ENCODE results near the gene PPP1R12B. TPM values are rescaled to one million over a fixed set of nuclear protein-coding genes. Genes with fewer than 3 reads are reported as not detected.
"Not testable (repeated sequence)": the region's sequence is repeated elsewhere in the genome, so short reads cannot be mapped to it uniquely, and the experiment has no call there.

PPP1R12B gene
- polyA plus RNA-seq, 1 donor (not counting 4 experiments of a cell fraction or from before 2014, with no cell fraction given), result 6.9 TPM

- Histone ChIP-seq H3K9me1 (ENCODE audit: control insufficient read depth, extremely low read depth, insufficient read depth, low read length) (no peaks in the 10 kb centered on the region), H3K36me3 (ENCODE audit: control insufficient read depth in 2 of 2, extremely low read depth in 1 of 2, insufficient read depth in 2 of 2, low read length in 2 of 2) (no peaks in the 10 kb centered on the region), H2AFZ (ENCODE audit: control insufficient read depth, low read length) (no peak overlapping the region), H3K79me2 (ENCODE audit: control insufficient read depth, insufficient read depth, low read length) (no peaks in the 10 kb centered on the region), H3K9ac (ENCODE audit: control insufficient read depth, extremely low read depth, insufficient read depth, low read length) (no peak overlapping the region), H3K27ac (ENCODE audit: control insufficient read depth, insufficient read depth, low read length) (no peak overlapping the region), H3K27me3 (ENCODE audit: control insufficient read depth, extremely low read depth, insufficient read depth, low read length) (no peaks in the 10 kb centered on the region), H3K9me3 (ENCODE audit: control insufficient read depth, low read depth, low read length) (no peaks in the 10 kb centered on the region), H3K4me1 (ENCODE audit: control insufficient read depth, extremely low read depth, insufficient read depth, low read length) (no peaks in the 10 kb centered on the region), H3K4me2 (ENCODE audit: control insufficient read depth, extremely low read depth, insufficient read depth, low read depth, low read length) (no peak overlapping the region), H3K4me3 (ENCODE audit: control insufficient read depth in 2 of 3, extremely low read depth in 1 of 3, insufficient read depth in 2 of 3, low read depth in 1 of 3, low read length in 3 of 3) (no peak overlapping the region), H4K20me1 (ENCODE audit: control insufficient read depth, extremely low read depth, insufficient read depth, low read length) (no peaks in the 10 kb centered on the region)
- FAIRE-seq (no peak), DNase-seq (ENCODE audit: low read depth, low spot score) (no peak)
- TF ChIP-seq EZH2 (IDR thresholded peaks at IDR 0.05; ENCODE audit: low read length), result no peak
- TF ChIP-seq CTCF (optimal IDR thresholded peaks at IDR 0.05 in 1 of 3, IDR thresholded peaks at IDR 0.05 in 1 of 3, conservative IDR thresholded peaks at IDR 0.05 in 1 of 3; ENCODE audit: extremely low read depth in 1 of 3, insufficient read depth in 2 of 3, low read length in 3 of 3), result no peak
- dilution Hi-C loops (cut with MboI; ENCODE audit: extremely low pct_ligation_motif_present, low sequenced_read_pairs), result no loop called here
Measured at GRCh38 chr1:202498542-202498941, 150.0 kb downstream of the PPP1R12B start.

- H3K4me3 ChIP-seq (ENCODE audit: control insufficient read depth in 2 of 3, extremely low read depth in 1 of 3, insufficient read depth in 2 of 3, low read depth in 1 of 3, low read length in 3 of 3); H2AFZ ChIP-seq (ENCODE audit: control insufficient read depth, low read length); H3K79me2 ChIP-seq (ENCODE audit: control insufficient read depth, insufficient read depth, low read length); H3K27ac ChIP-seq (ENCODE audit: control insufficient read depth, insufficient read depth, low read length); H3K9me1 ChIP-seq (ENCODE audit: control insufficient read depth, extremely low read depth, insufficient read depth, low read length); H3K9ac ChIP-seq (ENCODE audit: control insufficient read depth, extremely low read depth, insufficient read depth, low read length); FAIRE-seq; dilution Hi-C loops (cut with MboI; ENCODE audit: extremely low pct_ligation_motif_present, low sequenced_read_pairs); H3K4me2 ChIP-seq (ENCODE audit: control insufficient read depth, extremely low read depth, insufficient read depth, low read depth, low read length); H3K9me3 ChIP-seq (ENCODE audit: control insufficient read depth, low read depth, low read length); H4K20me1 ChIP-seq (ENCODE audit: control insufficient read depth, extremely low read depth, insufficient read depth, low read length); H3K36me3 ChIP-seq (ENCODE audit: control insufficient read depth in 2 of 2, extremely low read depth in 1 of 2, insufficient read depth in 2 of 2, low read length in 2 of 2); H3K4me1 ChIP-seq (ENCODE audit: control insufficient read depth, extremely low read depth, insufficient read depth, low read length); H3K27me3 ChIP-seq (ENCODE audit: control insufficient read depth, extremely low read depth, insufficient read depth, low read length); DNase-seq (ENCODE audit: low read depth, low spot score): not testable (repeated sequence)
Measured at GRCh38 chr1:202499997-202500396, 151.5 kb downstream of the PPP1R12B start.

GRCh38 chr1:202501281-202501680, 152.8 kb downstream of the PPP1R12B start:
- DNase-seq (ENCODE audit: low read depth, low spot score) (no peak), FAIRE-seq (peak; percentile 87)
- no peaks in the 10 kb centered on the region for H3K27me3 ChIP-seq (ENCODE audit: control insufficient read depth, extremely low read depth, insufficient read depth, low read length)
- H4K20me1 ChIP-seq (ENCODE audit: control insufficient read depth, extremely low read depth, insufficient read depth, low read length), result no peaks in the 10 kb centered on the region
- no peak overlapping the region for H3K4me2 ChIP-seq (ENCODE audit: control insufficient read depth, extremely low read depth, insufficient read depth, low read depth, low read length)
- H3K4me3 ChIP-seq (ENCODE audit: control insufficient read depth in 2 of 3, extremely low read depth in 1 of 3, insufficient read depth in 2 of 3, low read depth in 1 of 3, low read length in 3 of 3), result no peak overlapping the region
- H2AFZ ChIP-seq (ENCODE audit: control insufficient read depth, low read length), result no peak overlapping the region
- peak in 2 of 3 experiments; percentile 15 to 30 for TF ChIP-seq CTCF (optimal IDR thresholded peaks at IDR 0.05 in 1 of 3, IDR thresholded peaks at IDR 0.05 in 1 of 3, conservative IDR thresholded peaks at IDR 0.05 in 1 of 3; ENCODE audit: extremely low read depth in 1 of 3, insufficient read depth in 2 of 3, low read length in 3 of 3)
- no peak for TF ChIP-seq EZH2 (IDR thresholded peaks at IDR 0.05; ENCODE audit: low read length)
- no peak overlapping the region for H3K27ac ChIP-seq (ENCODE audit: control insufficient read depth, insufficient read depth, low read length)
- no peak overlapping the region for H3K9ac ChIP-seq (ENCODE audit: control insufficient read depth, extremely low read depth, insufficient read depth, low read length)
- no peaks in the 10 kb centered on the region for H3K9me3 ChIP-seq (ENCODE audit: control insufficient read depth, low read depth, low read length)
- no peaks in the 10 kb centered on the region for H3K79me2 ChIP-seq (ENCODE audit: control insufficient read depth, insufficient read depth, low read length)
- no peaks in the 10 kb centered on the region for H3K9me1 ChIP-seq (ENCODE audit: control insufficient read depth, extremely low read depth, insufficient read depth, low read length)
- H3K4me1 ChIP-seq (ENCODE audit: control insufficient read depth, extremely low read depth, insufficient read depth, low read length), result peaks cover 10% of the 10 kb centered on the region
- no peaks in the 10 kb centered on the region for H3K36me3 ChIP-seq (ENCODE audit: control insufficient read depth in 2 of 2, extremely low read depth in 1 of 2, insufficient read depth in 2 of 2, low read length in 2 of 2)
- dilution Hi-C loops (cut with MboI; ENCODE audit: extremely low pct_ligation_motif_present, low sequenced_read_pairs), result no loop called here

All from keratinocyte (primary cell).